AG04450 (cell line): ENCODE data around the gene NT5DC3. TPM values are rescaled to one million over a fixed set of nuclear protein-coding genes. Genes with fewer than 3 reads are reported as not detected.

Experiments used
- CTCF ChIA-PET: fragments of 300-600, 350-600 bp; formaldehyde crosslinking; extraction: SDS; loops from one replicate; lab custom pipeline; 2022; ENCODE audit warnings: antibody characterized with exemption, inconsistent platforms; lab: Charles Lee
- POLR2A ChIA-PET: fragments of 350-600 bp; formaldehyde crosslinking; extraction: SDS; loops from one replicate; lab custom pipeline; 2021; ENCODE audit warnings: antibody characterized with exemption, inconsistent platforms; lab: Yijun Ruan, JAX
- DNase-seq: peaks from one replicate; pipeline ENCODE4 v3.0.0-alpha.2; 2011; ENCODE audit warnings: low read depth, low spot score
- H3K27ac ChIP-seq: one replicate; pipeline ENCODE4 v1.5.1; 2012; ENCODE audit warnings: low read depth, low read length, control low read depth
- H3K27me3 ChIP-seq: one replicate; pipeline ENCODE4 v1.6.0; 2012; ENCODE audit warnings: low read length; ENCODE audit not compliant: control insufficient read depth, insufficient read depth
- H3K4me3 ChIP-seq: 2 replicates; pipeline ENCODE4 v1.5.1; 2011; ENCODE audit warnings: mild to moderate bottlenecking, low read depth, low read length, control low read depth
- H3K9me3 ChIP-seq: 2 replicates; pipeline ENCODE4 v1.5.1; 2012; ENCODE audit warnings: low read length; ENCODE audit not compliant: control insufficient read depth, insufficient read depth
- polyA plus RNA-seq: library from polyadenylated mRNA; depleted of rRNA; stranded (reverse); fragments of >200 nt; gene quantifications from 2 replicates; pipeline ENCODE4 v1.2.3, GENCODE V29; 2011
- TF ChIP-seq, protein P1 (sequence below): IDR thresholded peaks from 2 replicates; pipeline ENCODE4 v1.5.1; 2011; ENCODE audit warnings: low read depth, low read length, control low read depth, inconsistent platforms

Gene NT5DC3
- polyA plus RNA-seq, 1 experiment: 2.8 TPM

DNA sequence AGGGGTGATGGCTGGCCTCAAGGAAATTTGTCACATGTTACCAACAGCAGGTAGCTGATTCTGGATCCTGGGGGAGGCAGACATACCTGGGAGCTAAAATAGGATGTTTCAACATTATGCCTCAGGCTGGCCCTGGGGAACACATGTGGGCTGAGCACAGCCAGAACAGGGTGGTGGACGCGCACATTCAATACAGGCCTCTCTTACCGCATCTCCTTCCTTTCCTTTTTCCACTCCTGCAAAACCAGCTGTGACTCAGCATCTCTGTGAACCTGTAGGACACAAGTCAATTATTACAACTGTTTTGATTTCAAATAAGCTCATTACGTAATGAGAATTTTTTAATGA, 61.0 kb downstream of the NT5DC3 start:
- ChIA-PET CTCF (interaction anchor here (2.2 kb wide), 1 partner anchor 90 kb away, joined by 8 read pairs; no protein-coding TSS in a partner anchor), POLR2A (interaction anchor here (1.5 kb wide), 1 partner anchor 25 kb away, joined by 9 read pairs; no protein-coding TSS in a partner anchor)
- TF ChIP-seq, protein P1, sequence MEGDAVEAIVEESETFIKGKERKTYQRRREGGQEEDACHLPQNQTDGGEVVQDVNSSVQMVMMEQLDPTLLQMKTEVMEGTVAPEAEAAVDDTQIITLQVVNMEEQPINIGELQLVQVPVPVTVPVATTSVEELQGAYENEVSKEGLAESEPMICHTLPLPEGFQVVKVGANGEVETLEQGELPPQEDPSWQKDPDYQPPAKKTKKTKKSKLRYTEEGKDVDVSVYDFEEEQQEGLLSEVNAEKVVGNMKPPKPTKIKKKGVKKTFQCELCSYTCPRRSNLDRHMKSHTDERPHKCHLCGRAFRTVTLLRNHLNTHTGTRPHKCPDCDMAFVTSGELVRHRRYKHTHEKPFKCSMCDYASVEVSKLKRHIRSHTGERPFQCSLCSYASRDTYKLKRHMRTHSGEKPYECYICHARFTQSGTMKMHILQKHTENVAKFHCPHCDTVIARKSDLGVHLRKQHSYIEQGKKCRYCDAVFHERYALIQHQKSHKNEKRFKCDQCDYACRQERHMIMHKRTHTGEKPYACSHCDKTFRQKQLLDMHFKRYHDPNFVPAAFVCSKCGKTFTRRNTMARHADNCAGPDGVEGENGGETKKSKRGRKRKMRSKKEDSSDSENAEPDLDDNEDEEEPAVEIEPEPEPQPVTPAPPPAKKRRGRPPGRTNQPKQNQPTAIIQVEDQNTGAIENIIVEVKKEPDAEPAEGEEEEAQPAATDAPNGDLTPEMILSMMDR: no peak
- Histone ChIP-seq H3K9me3 (no peaks in the 10 kb centered on the region; the same call in 1 of the 2 replicates), H3K4me3 (no peak overlapping the region), H3K27ac (peak overlapping the region; percentile 66), H3K27me3 (no peaks in the 10 kb centered on the region)
- DNase-seq: no peak

- TF ChIP-seq, protein P1: no peak
- POLR2A ChIA-PET: interaction anchor here (1.5 kb wide), 1 partner anchor 25 kb away, joined by 9 read pairs; no protein-coding TSS in a partner anchor
- no peak for DNase-seq
- CTCF ChIA-PET: interaction anchor here (2.2 kb wide), 1 partner anchor 91 kb away, joined by 8 read pairs; no protein-coding TSS in a partner anchor
- Histone ChIP-seq H3K27ac (peak overlapping the region; percentile 66), H3K27me3 (no peaks in the 10 kb centered on the region), H3K9me3 (no peaks in the 10 kb centered on the region; the same call in 1 of the 2 replicates), H3K4me3 (no peak overlapping the region)
These were observed 61.5 kb downstream of the NT5DC3 start for GRCh38 chr12:103779410-103780092.

DNA sequence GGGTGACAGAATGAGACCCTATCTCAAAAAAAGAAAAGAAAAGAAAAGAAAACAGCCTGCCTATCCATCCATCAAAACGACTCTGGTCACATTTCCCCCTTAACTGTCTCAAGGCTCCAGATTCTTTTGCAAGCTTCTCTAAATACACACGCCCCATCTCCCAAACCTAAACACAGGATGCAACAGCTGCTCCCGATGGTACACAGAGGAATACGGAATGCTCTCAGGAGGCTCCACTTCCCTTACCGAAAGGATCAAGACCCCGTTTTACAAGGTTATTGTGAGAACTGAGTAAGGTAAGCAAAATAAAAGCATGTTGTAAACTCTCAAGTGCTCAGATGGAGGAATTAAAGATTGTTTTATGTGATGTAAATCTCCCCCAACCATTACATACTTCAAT, 62.3 kb downstream of the NT5DC3 start:
- H3K27me3 ChIP-seq: no peaks in the 10 kb centered on the region
- ChIA-PET CTCF (interaction anchor here (0.7 to 2.2 kb wide), 2 partner anchors 92 to 108 kb away, joined by 4 to 8 read pairs; no protein-coding TSS in a partner anchor), POLR2A (no interaction called here)

GRCh38 chr12:103774977-103775560, 66.0 kb downstream of the NT5DC3 start:
- CTCF ChIA-PET: interaction anchor here (9.4 kb wide), 1 partner anchor 94 kb away, joined by 242 read pairs; no protein-coding TSS in a partner anchor
- POLR2A ChIA-PET: no interaction called here

More for the DNA sequence above, 62.3 kb downstream of the NT5DC3 start:
- TF ChIP-seq, protein P1: no peak
- Histone ChIP-seq H3K27ac (no peak overlapping the region), H3K9me3 (no peaks in the 10 kb centered on the region; the same call in 1 of the 2 replicates), H3K4me3 (no peak overlapping the region)
- DNase-seq: no peak

More at GRCh38 chr12:103774977-103775560, 66.0 kb downstream of the NT5DC3 start:
- H3K27me3 ChIP-seq: no peaks in the 10 kb centered on the region
- DNase-seq: no peak
- H3K9me3 ChIP-seq: no peaks in the 10 kb centered on the region; the same call in 1 of the 2 replicates
- TF ChIP-seq, protein P1: no peak
- H3K27ac ChIP-seq: no peak overlapping the region
- H3K4me3 ChIP-seq: no peak overlapping the region
